HepG2 (cell line): ENCODE data around the gene NINL. TPM values are rescaled to one million over a fixed set of nuclear protein-coding genes. Genes with fewer than 3 reads are reported as not detected.

Experiments
- ATAC-seq: fragments of 200-7000 bp; cut with Tn5 transposase; 3 replicates; pipeline ENCODE4 v1.9.1; 2020; ENCODE audit warnings: mild to moderate bottlenecking, moderate library complexity
- BruUV-seq: library from RNA; stranded (reverse); fragments of 400-500 nt; replicated peaks from 2 replicates; lab custom pipeline; 2021; lab: Mats Ljungman, UMichigan
- CTCF ChIA-PET: fragments of 300-600 bp; formaldehyde crosslinking; extraction: SDS; loops from one replicate; lab custom pipeline; 2021; ENCODE audit warnings: low total read pairs, inconsistent platforms, low intra/inter-chr PET ratio; lab: Yijun Ruan, JAX
- POLR2A ChIA-PET: fragments of 350-600 bp; sonication (Branson Sonifier 250); formaldehyde crosslinking; loops from one replicate; lab custom pipeline; 2020; ENCODE audit warnings: antibody characterized with exemption, inconsistent platforms; lab: Yijun Ruan, JAX
- DNase-seq: peaks from one replicate; pipeline ENCODE4 v3.0.0-alpha.2; 2015; ENCODE audit warnings: low spot score
- FAIRE-seq: peaks from 3 replicates; lab custom pipeline; 2011; peaks lifted over from hg19 to GRCh38; lab: Jason Lieb, UNC
- H2AFZ ChIP-seq: one replicate; pipeline ENCODE4 v1.6.1; 2011; ENCODE audit warnings: low read length, inconsistent platforms
- H3K27ac ChIP-seq: fragments of 300-600 bp; 3 replicates; pipeline ENCODE4 v1.8.0; 2011; ENCODE audit warnings: mixed run types, mild to moderate bottlenecking, mixed read lengths, low read length, inconsistent platforms; ENCODE audit not compliant: insufficient read depth; ENCODE audit errors: extremely low read length
- H3K27me3 ChIP-seq, 2 experiments: fragments of 200-600 bp in 1 of 2; 2 replicates in 1 of 2; 3 replicates in 1 of 2; pipeline versions ENCODE4 v1.6.0 to v1.8.0; 2011; ENCODE audit warnings: low read length in 2 of 2, mild to moderate bottlenecking in 2 of 2, moderate library complexity in 2 of 2, inconsistent platforms in 1 of 2; ENCODE audit not compliant: insufficient read depth in 2 of 2, control insufficient read depth in 1 of 2
- H3K36me3 ChIP-seq, 2 experiments: fragments of 200-600 bp in 1 of 2; replicated peaks in 1 of 2; 2 replicates in 1 of 2; 3 replicates in 1 of 2; pipeline versions ENCODE4 v1.5.1 to v1.8.0; 2011; ENCODE audit warnings: low read length in 2 of 2, inconsistent platforms in 1 of 2; ENCODE audit not compliant: insufficient read depth in 2 of 2, control insufficient read depth in 1 of 2
- H3K4me1 ChIP-seq: 2 replicates; pipeline ENCODE4 v1.5.1; 2012; ENCODE audit warnings: low read length, inconsistent platforms; ENCODE audit not compliant: insufficient read depth
- H3K4me2 ChIP-seq: 2 replicates; pipeline ENCODE4 v1.6.0; 2011; ENCODE audit warnings: low read depth, low read length, inconsistent platforms
- H3K4me3 ChIP-seq, 3 experiments: fragments of 200-600 bp in 1 of 3; sonication (generic), shearing (Covaris generic) in 1 of 3; replicated peaks in 1 of 3; 2 replicates each; pipeline ENCODE4 v1.5.1; 2011 to 2016; ENCODE audit warnings: low read length in 3 of 3, inconsistent platforms in 2 of 3, low read depth in 2 of 3, mild to moderate bottlenecking in 2 of 3, control low read depth in 1 of 3, mixed read lengths in 1 of 3; ENCODE audit not compliant: insufficient read depth in 1 of 3
- H3K79me2 ChIP-seq: one replicate; pipeline ENCODE4 v1.6.1; 2011; ENCODE audit warnings: low read length, inconsistent platforms; ENCODE audit not compliant: insufficient read depth
- H3K9ac ChIP-seq: 2 replicates; pipeline ENCODE4 v1.6.0; 2011; ENCODE audit warnings: mild to moderate bottlenecking, low read depth, low read length, inconsistent platforms; ENCODE audit not compliant: insufficient read depth
- H3K9me3 ChIP-seq: 2 replicates; pipeline ENCODE4 v1.5.1; 2012; ENCODE audit warnings: mild to moderate bottlenecking, low read length
- H4K20me1 ChIP-seq: 2 replicates; pipeline ENCODE4 v1.6.0; 2011; ENCODE audit warnings: inconsistent platforms, mild to moderate bottlenecking, low read length, moderate library complexity; ENCODE audit not compliant: insufficient read depth
- BHLHE40 ChIP-seq: IDR thresholded peaks from 2 replicates; pipeline ENCODE4 v1.6.1; 2011; ENCODE audit warnings: low read length, improper control_type of control experiment
- CEBPB ChIP-seq: IDR thresholded peaks from 2 replicates; pipeline ENCODE4 v1.6.1; 2011; ENCODE audit warnings: low read depth, low read length, improper control_type of control experiment, borderline replicate concordance
- DNMT1 ChIP-seq: sonication (generic); formaldehyde crosslinking; IDR thresholded peaks from 2 replicates; pipeline ENCODE4 v1.5.1; 2020; ENCODE audit warnings: mild to moderate bottlenecking, missing genetic modification reagents
- JDP2 ChIP-seq: sonication (generic); formaldehyde crosslinking; IDR thresholded peaks from 2 replicates; pipeline ENCODE4 v1.8.1; 2022; ENCODE audit warnings: missing genetic modification reagents, borderline replicate concordance
- KLF15 ChIP-seq: sonication (generic); formaldehyde crosslinking; IDR thresholded peaks from 2 replicates; pipeline ENCODE4 v1.8.1; 2023; ENCODE audit warnings: borderline replicate concordance, mild to moderate bottlenecking, inconsistent platforms, missing genetic modification reagents, mixed read lengths
- KLF6 ChIP-seq: IDR thresholded peaks from 2 replicates; pipeline ENCODE4 v1.8.0; 2016; ENCODE audit warnings: missing biosample characterization, missing genetic modification reagents
- MTF1 ChIP-seq: sonication (generic); formaldehyde crosslinking; IDR thresholded peaks from 2 replicates; pipeline ENCODE4 v1.5.0; 2020; ENCODE audit warnings: missing genetic modification reagents
- SALL2 ChIP-seq: sonication (generic); formaldehyde crosslinking; IDR thresholded peaks from 2 replicates; pipeline ENCODE4 v1.8.1; 2023; ENCODE audit warnings: mild to moderate bottlenecking, missing genetic modification reagents, inconsistent platforms
- SIX4 ChIP-seq: sonication (generic); formaldehyde crosslinking; IDR thresholded peaks from 2 replicates; pipeline ENCODE4 v1.4.0; 2020; ENCODE audit warnings: missing genetic modification reagents
- ZFP1 ChIP-seq: IDR thresholded peaks from 2 replicates; pipeline ENCODE4 v1.6.1; 2016
- ZFP36L1 ChIP-seq: sonication (generic); formaldehyde crosslinking; IDR thresholded peaks from 2 replicates; pipeline ENCODE4 v1.8.0; 2022; ENCODE audit warnings: mild to moderate bottlenecking, missing genetic modification reagents, moderate library complexity
- ZNF264 ChIP-seq: sonication (generic); formaldehyde crosslinking; IDR thresholded peaks from 2 replicates; pipeline ENCODE4 v1.4.0; 2020; ENCODE audit warnings: missing genetic modification reagents
- ZNF431 ChIP-seq: sonication (generic); formaldehyde crosslinking; IDR thresholded peaks from 2 replicates; pipeline ENCODE4 v1.9.0; 2022; ENCODE audit warnings: missing genetic modification reagents, low read depth, mild to moderate bottlenecking, borderline replicate concordance
- ZNF644 ChIP-seq: IDR thresholded peaks from 2 replicates; pipeline ENCODE4 v1.6.1; 2016; ENCODE audit warnings: low read depth
- ZNF7 ChIP-seq: IDR thresholded peaks from 2 replicates; pipeline ENCODE4 v1.6.1; 2016; ENCODE audit warnings: missing biosample characterization, missing genetic modification reagents
- WGBS: methylation state at CpG from one replicate; pipeline ENCODE4 v1.1.6; 2017; ENCODE audit warnings: low lambda C conversion rate; 5-methylcytosine and 5-hydroxymethylcytosine counted together
- in situ Hi-C: cut with HindIII; loops from 2 replicates; pipeline ENCODE4 v1.10.0; 2017; ENCODE audit warnings: low pct_unique_long_range_greater_than_20kb; ENCODE audit not compliant: extremely low pct_ligation_motif_present
- intact Hi-C: fragments of 100-400 bp; cut with micrococcal nuclease; formaldehyde crosslinking; loops from one replicate; pipeline ENCODE4 v1.10.0; 2022; ENCODE audit not compliant: unreplicated experiment
- polyA plus RNA-seq, 8 experiments: library from polyadenylated mRNA; depleted of rRNA in 3 of 8; stranded (reverse) in 7 of 8; unstranded in 1 of 8; fragments of >200 nt; fragmentation: Illumina TruSeq in 4 of 8; extraction: Trizol in 4 of 8; gene quantifications; 2 replicates each; pipeline versions ENCODE4 v1.2.1 to v1.2.3, GENCODE V29; 2011 to 2016; ENCODE audit warnings: low read depth in 4 of 8, missing spikeins in 1 of 8, mixed read lengths in 1 of 8; ENCODE audit not compliant: insufficient read depth in 1 of 8
- total RNA-seq, 5 experiments: library from RNA; depleted of rRNA; stranded (reverse); fragments of >200 nt; fragmentation: Illumina TruSeq; extraction: Trizol; gene quantifications; 2 replicates each; pipeline ENCODE4 v1.2.3, GENCODE V29; 2016; ENCODE audit warnings: low read depth in 1 of 5
- TF ChIP-seq, protein P1 (sequence below): IDR thresholded peaks from 2 replicates; pipeline ENCODE4 v1.4.0; 2020; ENCODE audit warnings: mild to moderate bottlenecking, missing genetic modification reagents
- TF ChIP-seq, protein P2 (sequence below): sonication (generic); formaldehyde crosslinking; IDR thresholded peaks from 2 replicates; pipeline ENCODE4 v1.4.0; 2020; ENCODE audit warnings: missing genetic modification reagents
- TF ChIP-seq, protein P3 (sequence below): IDR thresholded peaks from 2 replicates; pipeline ENCODE4 v1.6.1; 2018; ENCODE audit warnings: missing genetic modification reagents
- TF ChIP-seq, protein P4 (sequence below): sonication (generic); formaldehyde crosslinking; IDR thresholded peaks from 2 replicates; pipeline ENCODE4 v1.4.0; 2020; ENCODE audit warnings: missing genetic modification reagents; ENCODE audit errors: not compliant biosample characterization

Gene NINL
- total and polyA plus RNA-seq, 2 of the 13 experiments (the other 11 are each of a cell fraction or from before 2014, with no cell fraction given): 32.3 to 34.3 TPM

DNA sequence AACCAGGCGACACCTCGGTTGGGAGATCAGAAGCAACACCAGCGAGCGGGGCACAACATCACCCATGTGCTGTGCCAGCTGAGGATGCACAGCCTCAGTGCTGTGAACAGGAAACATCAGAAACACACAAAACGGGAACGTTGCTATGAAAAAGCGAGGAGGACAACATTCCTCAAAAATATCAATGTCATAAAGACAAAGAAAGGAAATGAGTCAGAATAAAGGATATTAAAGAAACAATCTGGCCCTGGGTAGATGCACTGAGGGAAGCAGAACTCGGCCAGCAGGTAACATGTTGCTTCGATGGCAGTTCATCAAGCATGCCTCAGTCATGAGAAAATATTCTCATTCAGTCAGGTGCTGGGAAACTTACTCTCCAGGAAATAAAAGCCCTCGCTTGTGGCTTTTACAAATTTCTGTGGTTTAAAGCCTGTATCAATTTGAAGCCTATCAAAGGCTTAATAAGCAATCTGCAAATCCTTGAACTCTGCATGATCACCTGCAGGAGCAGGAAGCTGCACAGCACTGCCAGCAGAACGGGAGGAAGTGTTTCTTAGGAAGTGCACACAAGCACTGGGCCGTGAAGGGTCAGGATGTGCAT lies 100.3 kb downstream of the NINL start:
- no peak overlapping the region for H3K4me2 ChIP-seq
- peaks cover 44 to 72% of the 10 kb centered on the region in 2 experiments; a peak in 4 of 5 replicates for H3K36me3 ChIP-seq
- CTCF ChIA-PET: no interaction called here
- H4K20me1 ChIP-seq: no peaks in the 10 kb centered on the region
- POLR2A ChIA-PET: no interaction called here
- 96% methylated on average over 12 of the region's 12 CpGs for WGBS
- H3K9me3 ChIP-seq: no peaks in the 10 kb centered on the region
- ATAC-seq: no peak
- H2AFZ ChIP-seq: no peak overlapping the region
- TF ChIP-seq, protein P1, sequence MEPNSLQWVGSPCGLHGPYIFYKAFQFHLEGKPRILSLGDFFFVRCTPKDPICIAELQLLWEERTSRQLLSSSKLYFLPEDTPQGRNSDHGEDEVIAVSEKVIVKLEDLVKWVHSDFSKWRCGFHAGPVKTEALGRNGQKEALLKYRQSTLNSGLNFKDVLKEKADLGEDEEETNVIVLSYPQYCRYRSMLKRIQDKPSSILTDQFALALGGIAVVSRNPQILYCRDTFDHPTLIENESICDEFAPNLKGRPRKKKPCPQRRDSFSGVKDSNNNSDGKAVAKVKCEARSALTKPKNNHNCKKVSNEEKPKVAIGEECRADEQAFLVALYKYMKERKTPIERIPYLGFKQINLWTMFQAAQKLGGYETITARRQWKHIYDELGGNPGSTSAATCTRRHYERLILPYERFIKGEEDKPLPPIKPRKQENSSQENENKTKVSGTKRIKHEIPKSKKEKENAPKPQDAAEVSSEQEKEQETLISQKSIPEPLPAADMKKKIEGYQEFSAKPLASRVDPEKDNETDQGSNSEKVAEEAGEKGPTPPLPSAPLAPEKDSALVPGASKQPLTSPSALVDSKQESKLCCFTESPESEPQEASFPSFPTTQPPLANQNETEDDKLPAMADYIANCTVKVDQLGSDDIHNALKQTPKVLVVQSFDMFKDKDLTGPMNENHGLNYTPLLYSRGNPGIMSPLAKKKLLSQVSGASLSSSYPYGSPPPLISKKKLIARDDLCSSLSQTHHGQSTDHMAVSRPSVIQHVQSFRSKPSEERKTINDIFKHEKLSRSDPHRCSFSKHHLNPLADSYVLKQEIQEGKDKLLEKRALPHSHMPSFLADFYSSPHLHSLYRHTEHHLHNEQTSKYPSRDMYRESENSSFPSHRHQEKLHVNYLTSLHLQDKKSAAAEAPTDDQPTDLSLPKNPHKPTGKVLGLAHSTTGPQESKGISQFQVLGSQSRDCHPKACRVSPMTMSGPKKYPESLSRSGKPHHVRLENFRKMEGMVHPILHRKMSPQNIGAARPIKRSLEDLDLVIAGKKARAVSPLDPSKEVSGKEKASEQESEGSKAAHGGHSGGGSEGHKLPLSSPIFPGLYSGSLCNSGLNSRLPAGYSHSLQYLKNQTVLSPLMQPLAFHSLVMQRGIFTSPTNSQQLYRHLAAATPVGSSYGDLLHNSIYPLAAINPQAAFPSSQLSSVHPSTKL (CRISPR knock-in tag): no peak
- TF ChIP-seq ZNF644 (CRISPR knock-in tag): no peak
- no peak for TF ChIP-seq SALL2 (CRISPR knock-in tag)
- no peak for TF ChIP-seq JDP2 (CRISPR knock-in tag)
- TF ChIP-seq MTF1: no peak
- TF ChIP-seq DNMT1 (CRISPR knock-in tag): no peak
- TF ChIP-seq, protein P2, sequence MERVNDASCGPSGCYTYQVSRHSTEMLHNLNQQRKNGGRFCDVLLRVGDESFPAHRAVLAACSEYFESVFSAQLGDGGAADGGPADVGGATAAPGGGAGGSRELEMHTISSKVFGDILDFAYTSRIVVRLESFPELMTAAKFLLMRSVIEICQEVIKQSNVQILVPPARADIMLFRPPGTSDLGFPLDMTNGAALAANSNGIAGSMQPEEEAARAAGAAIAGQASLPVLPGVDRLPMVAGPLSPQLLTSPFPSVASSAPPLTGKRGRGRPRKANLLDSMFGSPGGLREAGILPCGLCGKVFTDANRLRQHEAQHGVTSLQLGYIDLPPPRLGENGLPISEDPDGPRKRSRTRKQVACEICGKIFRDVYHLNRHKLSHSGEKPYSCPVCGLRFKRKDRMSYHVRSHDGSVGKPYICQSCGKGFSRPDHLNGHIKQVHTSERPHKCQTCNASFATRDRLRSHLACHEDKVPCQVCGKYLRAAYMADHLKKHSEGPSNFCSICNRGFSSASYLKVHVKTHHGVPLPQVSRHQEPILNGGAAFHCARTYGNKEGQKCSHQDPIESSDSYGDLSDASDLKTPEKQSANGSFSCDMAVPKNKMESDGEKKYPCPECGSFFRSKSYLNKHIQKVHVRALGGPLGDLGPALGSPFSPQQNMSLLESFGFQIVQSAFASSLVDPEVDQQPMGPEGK (CRISPR knock-in tag): no peak
- TF ChIP-seq KLF6 (CRISPR knock-in tag): no peak
- TF ChIP-seq ZNF431 (CRISPR knock-in tag): no peak
- TF ChIP-seq ZFP36L1 (CRISPR knock-in tag): no peak
- TF ChIP-seq CEBPB: no peak
- TF ChIP-seq, protein P3, sequence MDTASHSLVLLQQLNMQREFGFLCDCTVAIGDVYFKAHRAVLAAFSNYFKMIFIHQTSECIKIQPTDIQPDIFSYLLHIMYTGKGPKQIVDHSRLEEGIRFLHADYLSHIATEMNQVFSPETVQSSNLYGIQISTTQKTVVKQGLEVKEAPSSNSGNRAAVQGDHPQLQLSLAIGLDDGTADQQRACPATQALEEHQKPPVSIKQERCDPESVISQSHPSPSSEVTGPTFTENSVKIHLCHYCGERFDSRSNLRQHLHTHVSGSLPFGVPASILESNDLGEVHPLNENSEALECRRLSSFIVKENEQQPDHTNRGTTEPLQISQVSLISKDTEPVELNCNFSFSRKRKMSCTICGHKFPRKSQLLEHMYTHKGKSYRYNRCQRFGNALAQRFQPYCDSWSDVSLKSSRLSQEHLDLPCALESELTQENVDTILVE: no peak
- no peak for TF ChIP-seq SIX4 (CRISPR knock-in tag)
- TF ChIP-seq KLF15 (CRISPR knock-in tag): no peak
- TF ChIP-seq, protein P4, sequence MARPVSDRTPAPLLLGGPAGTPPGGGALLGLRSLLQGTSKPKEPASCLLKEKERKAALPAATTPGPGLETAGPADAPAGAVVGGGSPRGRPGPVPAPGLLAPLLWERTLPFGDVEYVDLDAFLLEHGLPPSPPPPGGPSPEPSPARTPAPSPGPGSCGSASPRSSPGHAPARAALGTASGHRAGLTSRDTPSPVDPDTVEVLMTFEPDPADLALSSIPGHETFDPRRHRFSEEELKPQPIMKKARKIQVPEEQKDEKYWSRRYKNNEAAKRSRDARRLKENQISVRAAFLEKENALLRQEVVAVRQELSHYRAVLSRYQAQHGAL (CRISPR knock-in tag): no peak
- TF ChIP-seq ZNF7: no peak
- TF ChIP-seq BHLHE40: no peak
- no peak for TF ChIP-seq ZFP1
- no peak for TF ChIP-seq ZNF264 (CRISPR knock-in tag)
- TF ChIP-seq, all 625 proteins: peak for 0
- intact Hi-C loops (no loop called here), in situ Hi-C loops (no loop called here)
- no peak for DNase-seq
- no peaks in the 10 kb centered on the region for H3K79me2 ChIP-seq
- H3K9ac ChIP-seq: no peak overlapping the region
- no peaks in the 10 kb centered on the region for H3K27me3 ChIP-seq
- H3K27ac ChIP-seq: no peak overlapping the region
- no peak overlapping the region for H3K4me3 ChIP-seq
- no TSS peak for BruUV-seq
- FAIRE-seq: no peak
- H3K4me1 ChIP-seq: no peaks in the 10 kb centered on the region
